Fibroblast of the aortic adventitia (primary cell): ENCODE results near the gene U2SURP. TPM values are rescaled to one million over a fixed set of nuclear protein-coding genes. Genes with fewer than 3 reads are reported as not detected.
A peak's percentile ranks its signal among the peaks of the same experiment; 100 is the strongest.

Experiments used
- DNase-seq: peaks from one replicate; pipeline ENCODE4 v3.0.0-alpha.2; 2010; ENCODE audit warnings: low read depth
- H3K4me3 ChIP-seq: 2 replicates; pipeline ENCODE4 v1.5.1; 2011; ENCODE audit warnings: low read depth, mild to moderate bottlenecking, control low read depth, low read length, moderate library complexity
- total RNA-seq: library from RNA; depleted of rRNA; stranded (reverse); fragments of >200 nt; gene quantifications from 2 replicates; pipeline ENCODE4 v1.2.3, GENCODE V29; 2012; ENCODE audit warnings: low replicate concordance
- TF ChIP-seq, protein P1 (sequence below): IDR thresholded peaks from 2 replicates; pipeline ENCODE4 v1.5.1; 2011; ENCODE audit warnings: mild to moderate bottlenecking, low read length, control low read depth, inconsistent platforms; ENCODE audit not compliant: insufficient read depth

U2SURP gene
- total RNA-seq, 1 donor = 99.1 TPM

DNA sequence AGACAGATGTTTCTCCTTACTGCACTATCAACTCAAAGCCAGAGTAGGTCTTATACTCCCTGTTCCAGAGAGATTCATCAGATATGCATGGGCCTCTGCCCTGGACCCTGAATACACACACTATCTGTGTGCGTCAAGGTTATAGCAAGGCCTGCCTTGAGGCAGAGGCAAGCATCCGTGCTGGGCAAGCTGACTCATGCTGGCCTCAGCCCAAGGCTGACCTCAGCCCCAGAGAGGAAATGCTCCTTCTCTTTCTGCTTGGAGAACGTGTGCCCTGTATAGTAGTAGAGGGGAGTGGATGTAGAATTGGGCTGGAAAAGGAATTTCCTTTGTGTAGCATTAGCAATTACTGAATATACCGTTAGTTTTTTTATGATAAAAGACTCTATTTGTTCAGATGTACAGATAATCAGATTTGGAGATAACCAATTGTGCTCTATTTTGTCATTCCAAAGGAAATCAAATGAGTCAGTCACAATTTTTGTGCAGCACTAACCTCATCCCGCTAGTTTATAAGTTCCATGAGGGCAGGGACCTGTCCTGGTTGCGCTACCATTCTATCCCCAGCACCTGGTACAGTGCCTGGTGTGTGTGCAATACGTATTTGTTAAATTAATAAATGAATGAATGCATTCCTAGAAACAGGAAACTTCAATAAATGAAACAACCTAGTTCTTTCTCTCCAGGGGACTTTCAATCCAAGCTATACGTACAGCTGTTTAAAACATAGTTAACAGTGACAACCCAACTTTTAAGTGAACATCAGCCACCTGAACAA is 24.6 kb upstream of the U2SURP start:
- DNase-seq = peak; percentile 96
- no peak overlapping the region for H3K4me3 ChIP-seq
- TF ChIP-seq, protein P1, sequence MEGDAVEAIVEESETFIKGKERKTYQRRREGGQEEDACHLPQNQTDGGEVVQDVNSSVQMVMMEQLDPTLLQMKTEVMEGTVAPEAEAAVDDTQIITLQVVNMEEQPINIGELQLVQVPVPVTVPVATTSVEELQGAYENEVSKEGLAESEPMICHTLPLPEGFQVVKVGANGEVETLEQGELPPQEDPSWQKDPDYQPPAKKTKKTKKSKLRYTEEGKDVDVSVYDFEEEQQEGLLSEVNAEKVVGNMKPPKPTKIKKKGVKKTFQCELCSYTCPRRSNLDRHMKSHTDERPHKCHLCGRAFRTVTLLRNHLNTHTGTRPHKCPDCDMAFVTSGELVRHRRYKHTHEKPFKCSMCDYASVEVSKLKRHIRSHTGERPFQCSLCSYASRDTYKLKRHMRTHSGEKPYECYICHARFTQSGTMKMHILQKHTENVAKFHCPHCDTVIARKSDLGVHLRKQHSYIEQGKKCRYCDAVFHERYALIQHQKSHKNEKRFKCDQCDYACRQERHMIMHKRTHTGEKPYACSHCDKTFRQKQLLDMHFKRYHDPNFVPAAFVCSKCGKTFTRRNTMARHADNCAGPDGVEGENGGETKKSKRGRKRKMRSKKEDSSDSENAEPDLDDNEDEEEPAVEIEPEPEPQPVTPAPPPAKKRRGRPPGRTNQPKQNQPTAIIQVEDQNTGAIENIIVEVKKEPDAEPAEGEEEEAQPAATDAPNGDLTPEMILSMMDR = no peak

DNA sequence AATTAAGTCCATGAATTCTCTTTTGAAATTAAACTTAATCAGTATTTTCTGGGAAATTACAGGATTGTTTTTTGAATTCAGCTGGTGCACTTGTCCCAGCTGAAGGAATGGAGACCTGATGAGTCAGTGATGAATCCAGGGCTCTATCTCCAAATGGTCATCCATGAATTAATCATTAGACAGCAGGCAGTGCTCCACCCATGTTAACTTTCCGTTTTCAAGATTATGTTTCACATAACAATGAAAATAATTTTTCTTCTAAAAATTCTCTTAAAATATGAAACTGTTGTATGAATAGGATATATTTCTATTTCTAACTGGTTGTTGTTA is 24.0 kb upstream of the U2SURP start:
- H3K4me3 ChIP-seq = no peak overlapping the region
- peak; percentile 54 for DNase-seq
- TF ChIP-seq, protein P1 = no peak

DNA sequence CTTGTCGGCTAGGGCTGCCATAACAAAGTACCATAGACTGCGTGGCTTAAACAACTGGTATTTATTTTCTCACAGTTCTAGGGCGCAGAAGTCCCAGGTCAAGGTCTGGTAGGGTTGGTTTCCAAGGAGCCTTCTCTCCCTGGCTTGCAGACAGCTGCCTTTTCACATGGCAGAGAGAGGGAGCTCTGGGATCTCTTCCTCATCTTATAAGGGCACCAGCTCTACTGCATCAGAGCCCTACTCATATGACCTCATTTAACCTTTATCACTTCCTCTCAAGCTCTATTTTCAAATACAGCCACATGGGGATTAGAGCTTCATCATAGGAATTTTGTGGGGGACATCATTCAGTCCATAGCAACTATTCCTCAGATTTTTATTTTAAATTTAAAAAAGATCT is 20.3 kb upstream of the U2SURP start:
- H3K4me3 ChIP-seq = no peak overlapping the region
- TF ChIP-seq, protein P1 = peak; percentile 1
- no peak for DNase-seq

DNA sequence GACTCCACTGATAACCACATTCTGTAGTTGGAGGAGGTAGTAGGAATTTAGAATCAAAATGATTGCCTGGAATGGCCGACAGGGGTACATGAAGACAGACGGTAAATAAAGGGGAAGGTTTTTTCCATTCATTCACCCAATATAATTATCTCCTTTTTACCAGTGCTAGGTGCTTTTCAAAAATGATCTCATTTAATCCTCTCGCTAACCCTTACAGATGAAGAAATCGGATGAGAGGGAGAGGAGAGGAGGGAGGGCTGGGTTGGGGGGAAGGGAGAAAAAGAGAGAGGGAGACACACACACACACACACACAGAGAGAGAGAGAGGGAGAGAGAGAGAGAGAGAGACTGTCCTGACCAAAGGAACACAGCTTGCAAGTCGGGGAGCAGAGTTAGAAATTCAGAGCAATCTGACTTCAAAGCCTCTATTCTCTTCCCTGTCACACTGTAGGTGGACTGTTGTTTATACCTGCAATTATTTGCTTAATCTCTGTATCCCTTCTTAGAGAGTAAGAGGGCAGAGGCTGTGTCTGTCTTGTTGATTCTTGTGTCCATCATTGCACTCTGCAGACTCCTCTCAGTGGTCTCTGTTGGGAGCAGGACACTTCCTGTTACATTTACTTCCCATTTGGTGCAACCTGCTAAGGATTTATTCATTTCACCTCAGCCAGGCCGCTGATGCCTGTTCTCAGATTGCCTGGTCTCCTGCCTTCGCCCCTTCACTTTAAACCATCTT is 19.2 kb upstream of the U2SURP start:
- DNase-seq = no peak
- H3K4me3 ChIP-seq = no peak overlapping the region
- TF ChIP-seq, protein P1 = no peak

DNA sequence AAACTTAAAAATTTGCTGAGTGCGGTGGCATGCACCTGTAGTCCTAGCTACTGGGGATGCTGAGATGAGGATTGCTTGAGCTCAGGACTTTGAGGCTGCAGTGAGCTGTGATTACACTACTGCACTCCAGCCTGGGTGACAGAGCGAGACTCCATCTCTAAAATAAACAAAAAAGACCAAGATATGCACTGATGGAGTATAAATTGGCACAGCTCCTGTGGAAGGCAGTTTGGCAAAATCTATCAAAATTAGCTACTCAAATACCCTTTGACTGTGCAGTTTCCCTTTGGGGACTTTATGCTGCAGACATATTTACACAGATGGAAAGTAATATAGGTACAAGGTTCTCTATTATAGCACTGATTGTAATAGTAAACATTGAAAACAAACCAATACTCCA is 18.1 kb upstream of the U2SURP start:
- no peak overlapping the region for H3K4me3 ChIP-seq
- DNase-seq = no peak
- TF ChIP-seq, protein P1 = no peak

DNA sequence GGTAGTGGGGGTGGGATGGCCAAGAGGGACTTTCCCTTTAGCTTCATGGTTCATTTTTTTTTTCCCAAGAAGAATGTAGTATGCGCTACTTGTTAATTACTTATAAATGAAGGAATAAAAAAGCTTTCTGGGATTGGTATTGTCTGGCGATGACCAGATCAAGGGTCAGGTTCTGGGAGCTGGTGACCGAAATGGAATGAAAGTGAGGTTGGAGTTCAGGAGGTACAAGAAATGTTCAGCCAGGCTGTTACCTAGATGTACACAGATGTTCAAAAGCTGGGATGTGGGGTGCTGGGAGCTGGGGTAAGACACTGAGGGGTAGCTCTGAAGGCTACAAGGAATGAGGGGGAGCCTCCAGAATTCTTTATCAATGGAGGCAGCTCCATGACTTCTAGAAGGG is 17.1 kb upstream of the U2SURP start:
- no peak for DNase-seq
- TF ChIP-seq, protein P1 = no peak
- no peak overlapping the region for H3K4me3 ChIP-seq
